NCI-H2107 (cell line): ENCODE measurements around the gene ZBTB46.
"Not testable (repeated sequence)": the region's sequence is repeated elsewhere in the genome, so short reads cannot be mapped to it uniquely, and the experiment has no call there.

Source experiments
- DNase-seq: peaks from one replicate; lab custom pipeline; 2025; lab: John Stamatoyannopoulos, UW

ZBTB46 gene

GRCh38 chr20:63815615-63816253 lies 15.3 kb downstream of the ZBTB46 start:
- no peak for DNase-seq

DNA sequence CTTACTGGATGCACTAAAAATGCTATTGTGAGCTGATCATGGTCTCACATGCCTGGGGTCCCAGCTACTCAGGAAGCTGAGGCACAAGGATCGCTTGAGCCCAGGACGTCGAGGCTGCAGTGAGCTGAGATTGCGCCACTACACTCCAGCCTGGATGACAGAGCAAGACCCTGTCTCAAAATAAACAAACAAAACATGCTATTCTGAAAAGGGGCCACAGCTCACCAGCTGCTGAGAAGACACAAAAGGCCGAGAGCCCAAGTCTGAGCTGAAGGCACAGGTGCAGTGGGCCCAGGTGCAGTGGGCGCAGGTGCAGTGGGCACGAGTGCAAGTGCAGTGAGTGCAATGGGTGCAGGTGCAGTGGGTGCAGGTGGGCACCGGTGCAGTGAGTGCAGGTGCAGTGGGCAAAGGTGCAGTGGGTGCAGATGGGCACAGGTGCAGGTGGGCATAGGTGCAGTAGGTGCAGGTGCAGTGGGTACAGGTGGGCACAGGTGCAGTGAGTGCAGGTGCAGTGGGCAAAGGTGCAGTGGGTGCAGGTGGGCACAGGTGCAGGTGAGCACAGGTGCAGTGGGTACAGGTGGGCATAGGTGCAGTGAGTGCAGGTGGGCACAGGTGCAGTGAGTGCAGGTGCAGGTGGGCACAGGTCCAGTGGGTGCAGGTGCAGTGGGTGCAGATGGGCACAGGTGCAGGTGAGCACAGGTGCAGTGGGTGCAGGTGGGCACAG lies 16.0 kb downstream of the ZBTB46 start:
- DNase-seq: no peak

GRCh38 chr20:63811491-63811875 lies 19.6 kb downstream of the ZBTB46 start:
- DNase-seq: no peak

- DNase-seq: no peak
Measured at GRCh38 chr20:63810730-63811490, 20.2 kb downstream of the ZBTB46 start.

GRCh38 chr20:63809856-63810255 lies 21.2 kb downstream of the ZBTB46 start:
- DNase-seq: no peak

DNA sequence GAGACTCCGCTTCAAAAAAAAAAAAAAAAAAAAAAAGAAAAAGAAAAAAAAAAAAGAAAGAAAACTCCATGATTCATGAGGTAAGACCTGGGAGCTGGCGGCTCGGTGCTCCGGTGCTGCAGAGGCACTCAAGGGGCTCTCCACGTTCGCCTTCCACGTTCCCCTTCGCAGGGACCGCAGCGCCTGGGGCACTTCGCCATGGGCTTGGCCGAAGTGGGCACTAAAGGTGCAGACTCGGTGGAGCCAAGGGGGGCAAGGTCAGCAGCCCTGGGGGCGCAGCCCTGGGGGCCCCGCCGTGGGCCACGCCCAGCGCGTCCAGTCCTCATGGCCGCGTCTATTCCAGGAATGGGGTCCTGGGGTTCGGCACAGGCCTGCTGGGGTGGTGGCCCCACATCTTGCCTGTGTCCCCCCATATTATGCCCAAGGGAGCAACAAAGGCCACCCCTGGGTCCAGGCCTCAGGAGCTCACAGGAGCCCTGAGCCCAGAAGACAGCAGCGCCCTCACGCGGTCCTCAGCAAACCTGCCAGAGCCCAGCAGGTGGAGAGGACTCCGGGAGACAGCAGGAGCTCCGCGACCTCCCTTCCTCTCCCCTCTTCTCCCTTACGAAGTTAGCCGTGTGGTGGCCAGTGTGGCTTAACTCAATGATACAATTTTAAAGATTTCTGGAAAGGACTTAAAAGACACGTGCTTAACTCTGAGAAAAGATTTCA lies 21.9 kb downstream of the ZBTB46 start:
- no peak for DNase-seq

- DNase-seq: no peak
Measured at GRCh38 chr20:63808145-63808724, 22.8 kb downstream of the ZBTB46 start.

GRCh38 chr20:63807654-63808053 lies 23.4 kb downstream of the ZBTB46 start:
- DNase-seq: no peak

DNA sequence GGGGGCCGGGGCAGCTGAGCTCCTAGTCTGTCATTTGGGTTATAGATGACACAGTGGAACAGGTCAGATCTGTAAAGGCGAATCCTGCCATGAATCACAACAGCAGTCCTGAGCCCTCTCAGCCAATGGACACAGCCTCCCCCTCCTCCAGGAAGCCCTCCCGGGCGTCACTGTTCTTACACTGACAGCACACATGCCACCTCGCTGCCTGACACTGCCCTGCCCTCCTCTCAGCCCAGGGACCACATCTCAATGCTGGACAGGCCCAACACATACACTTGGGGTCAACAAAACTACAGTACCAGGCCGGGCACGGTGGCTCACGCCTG lies 26.8 kb downstream of the ZBTB46 start:
- no peak for DNase-seq

DNA sequence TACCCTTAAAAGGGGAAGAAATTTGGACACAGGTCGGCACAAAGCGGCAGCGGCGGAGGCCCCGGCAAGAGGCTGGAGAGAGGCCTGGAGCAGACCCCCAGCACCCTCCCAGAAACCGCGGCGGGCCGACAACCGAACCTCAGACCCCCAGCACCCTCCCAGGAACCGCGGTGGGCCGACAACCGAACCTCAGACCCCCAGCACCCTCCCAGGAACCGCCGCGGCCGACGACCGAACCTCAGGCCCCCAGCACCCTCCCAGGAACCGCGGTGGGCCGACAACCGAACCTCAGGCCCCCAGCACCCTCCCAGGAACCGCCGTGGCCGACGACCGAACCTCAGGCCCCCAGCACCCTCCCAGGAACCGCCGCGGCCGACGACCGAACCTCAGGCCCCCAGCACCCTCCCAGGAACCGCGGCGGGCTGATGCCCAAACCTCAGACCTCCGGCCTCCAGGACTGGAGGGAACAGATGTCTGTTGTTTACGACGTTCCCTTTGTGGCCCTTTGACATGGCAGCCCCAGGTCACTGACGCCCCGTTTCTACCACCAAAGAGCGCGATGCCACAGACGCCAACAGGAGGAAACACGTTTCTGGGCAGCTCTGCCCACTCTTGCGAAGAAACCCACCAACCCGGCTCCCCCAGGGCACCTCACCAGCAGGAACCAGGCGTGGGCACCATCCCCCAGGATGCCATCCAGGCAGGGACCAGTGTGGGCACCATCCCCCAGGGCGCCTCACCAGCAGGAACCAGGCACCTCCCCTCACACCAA lies 28.4 kb downstream of the ZBTB46 start:
- DNase-seq: no peak

- DNase-seq: not testable (repeated sequence)
Measured at GRCh38 chr20:63801174-63801573, 29.9 kb downstream of the ZBTB46 start.

GRCh38 chr20:63800411-63800810 lies 30.7 kb downstream of the ZBTB46 start:
- not testable (repeated sequence) for DNase-seq

GRCh38 chr20:63799127-63799526 lies 31.9 kb downstream of the ZBTB46 start:
- not testable (repeated sequence) for DNase-seq

- not testable (repeated sequence) for DNase-seq
Measured at GRCh38 chr20:63797175-63797574, 33.9 kb downstream of the ZBTB46 start.

DNA sequence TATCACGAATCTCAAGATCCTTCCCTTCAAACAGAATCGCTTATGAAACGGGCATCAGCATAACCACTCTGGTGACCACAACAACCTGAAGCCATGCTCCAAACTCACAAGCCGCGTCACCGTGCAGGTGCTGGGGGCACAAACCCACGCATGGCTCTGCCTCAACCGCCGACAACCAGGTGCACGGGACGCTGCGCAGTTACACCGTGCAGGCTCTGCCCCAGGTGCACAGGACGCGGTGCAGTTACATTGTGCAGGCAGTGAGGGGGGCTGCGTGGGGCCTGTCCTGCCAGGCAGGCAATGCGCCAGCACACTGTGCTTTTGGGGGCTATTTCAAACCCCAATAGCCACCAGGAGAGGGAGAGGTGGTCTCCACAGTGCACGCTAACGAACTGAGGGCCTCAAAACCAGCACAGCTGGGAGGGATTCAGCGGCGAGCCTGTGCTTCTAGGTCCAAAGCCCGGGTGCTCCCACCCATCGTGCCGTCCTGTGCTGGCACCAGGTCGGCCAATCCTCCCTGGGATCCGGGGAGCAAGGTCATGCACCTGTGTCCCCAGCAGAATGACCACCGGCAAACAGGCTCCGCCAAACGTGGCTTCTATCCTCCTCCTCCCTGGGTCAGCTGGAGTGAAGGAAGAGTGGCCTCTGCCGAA lies 35.8 kb downstream of the ZBTB46 start:
- DNase-seq: no peak

- no peak for DNase-seq
Measured at GRCh38 chr20:63794614-63795013, 36.5 kb downstream of the ZBTB46 start.

- no peak for DNase-seq
Measured at GRCh38 chr20:63792866-63793265, 38.2 kb downstream of the ZBTB46 start.

DNA sequence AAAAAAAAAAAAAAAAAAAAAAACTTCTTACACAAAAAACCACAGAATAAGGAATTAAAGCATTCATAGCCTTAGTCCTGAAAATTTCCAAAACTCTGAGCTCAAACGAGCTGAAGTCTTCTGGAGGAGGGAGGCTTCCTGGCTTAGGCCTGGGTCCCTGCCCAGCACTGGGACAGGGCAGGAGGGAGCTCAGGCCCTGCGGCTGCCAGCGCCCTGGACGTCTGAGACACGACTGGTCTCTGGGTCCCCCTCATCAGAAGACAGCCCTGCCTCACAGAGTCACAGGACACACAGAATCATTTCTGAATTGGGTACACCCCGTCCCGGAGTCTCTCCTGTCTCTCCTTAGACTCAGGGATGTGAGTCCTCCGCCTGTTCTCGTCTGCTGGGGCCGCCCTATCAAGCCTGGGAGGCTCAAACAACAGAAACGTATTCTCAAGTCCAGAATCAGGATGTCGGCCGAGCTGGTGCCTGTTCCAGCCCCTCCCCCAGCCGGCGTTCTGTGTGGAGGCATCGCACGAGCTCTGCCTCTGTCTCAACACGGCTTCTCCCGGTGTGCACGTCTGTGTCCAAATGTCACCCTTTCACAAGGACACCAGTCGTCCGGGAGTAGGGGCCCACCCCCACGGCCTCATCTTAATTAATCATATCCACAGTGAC lies 39.4 kb downstream of the ZBTB46 start:
- DNase-seq: no peak

DNA sequence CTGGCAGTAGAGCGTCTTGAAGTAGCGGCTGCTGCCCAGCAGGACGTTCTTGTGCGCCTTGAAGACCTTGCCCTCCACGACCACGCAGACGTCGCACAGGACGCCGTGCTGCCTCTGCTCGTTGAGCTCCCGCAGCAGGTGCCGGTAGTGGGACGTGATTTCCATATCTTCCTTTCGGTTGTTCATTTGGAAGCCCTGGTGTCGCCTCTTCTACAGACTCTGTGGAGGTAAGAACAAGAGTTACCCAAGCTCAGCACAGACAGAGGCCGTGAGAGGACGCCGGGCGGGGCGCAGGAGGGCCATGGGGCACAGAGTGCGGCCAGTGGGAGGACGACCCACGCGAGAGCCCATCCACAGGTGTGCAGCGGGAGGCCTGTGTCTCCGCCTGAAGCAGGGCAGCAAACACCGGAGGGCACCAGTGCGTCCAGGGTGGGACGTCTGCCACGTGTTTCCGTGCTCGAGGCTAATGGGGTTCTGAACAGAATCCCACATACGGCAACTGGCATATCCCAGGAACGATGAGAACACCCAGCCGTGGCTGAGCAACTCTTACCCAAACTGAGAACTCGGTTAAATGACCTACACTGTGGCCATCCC lies 40.4 kb downstream of the ZBTB46 start:
- no peak for DNase-seq
